Endothelial cell of umbilical vein (primary cell): Measurements from ENCODE around the gene CDK9. TPM values are rescaled to one million over a fixed set of nuclear protein-coding genes. Genes with fewer than 3 reads are reported as not detected.
"Not testable (repeated sequence)": the region's sequence is repeated elsewhere in the genome, so short reads cannot be mapped to it uniquely, and the experiment has no call there.

Source experiments
- BruUV-seq: library from RNA; stranded (reverse); fragments of 400-500 nt; replicated peaks from 2 replicates; lab custom pipeline; 2021; lab: Mats Ljungman, UMichigan
- CTCF ChIA-PET: fragments of 300-600, 350-600 bp; sonication (Branson Sonifier 250); formaldehyde crosslinking; loops from one replicate; lab custom pipeline; 2021; ENCODE audit warnings: antibody characterized with exemption, inconsistent platforms; lab: Charles Lee
- POLR2A ChIA-PET: fragments of 300-600, 350-600 bp; sonication (Branson Sonifier 250); formaldehyde crosslinking; loops from one replicate; lab custom pipeline; 2021; ENCODE audit warnings: antibody characterized with exemption, inconsistent platforms; lab: Charles Lee
- DNase-seq: peaks from one replicate; pipeline ENCODE4 v3.0.0-alpha.2; 2011; ENCODE audit warnings: low read depth, low spot score
- FAIRE-seq: peaks from 2 replicates; lab custom pipeline; 2011; peaks lifted over from hg19 to GRCh38; lab: Jason Lieb, UNC
- H2AFZ ChIP-seq: 2 replicates; pipeline ENCODE4 v1.6.0; 2012; ENCODE audit warnings: low read depth, low read length, control low read depth, inconsistent platforms
- H3K27ac ChIP-seq: 2 replicates; pipeline ENCODE4 v1.5.1; 2011; ENCODE audit warnings: low read depth, mild to moderate bottlenecking, control low read depth, low read length, moderate library complexity; ENCODE audit not compliant: insufficient read depth
- H3K27me3 ChIP-seq, 2 experiments: 2 replicates each; pipeline versions ENCODE4 v1.6.0 to v1.6.1; 2011; ENCODE audit warnings: low read length in 2 of 2, mixed read lengths in 1 of 2; ENCODE audit not compliant: control insufficient read depth in 2 of 2, insufficient read depth in 2 of 2
- H3K36me3 ChIP-seq, 2 experiments: 2 replicates in 1 of 2; 3 replicates in 1 of 2; pipeline ENCODE4 v1.5.1; 2011; ENCODE audit warnings: low read length in 2 of 2, mild to moderate bottlenecking in 1 of 2, moderate library complexity in 1 of 2; ENCODE audit not compliant: control insufficient read depth in 2 of 2, insufficient read depth in 2 of 2; ENCODE audit errors: extremely low read depth in 1 of 2
- H3K4me1 ChIP-seq: 3 replicates; pipeline ENCODE4 v1.5.1; 2011; ENCODE audit warnings: mild to moderate bottlenecking, low read length; ENCODE audit not compliant: control insufficient read depth, insufficient read depth; ENCODE audit errors: extremely low read depth
- H3K4me2 ChIP-seq: 2 replicates; pipeline ENCODE4 v1.6.1; 2011; ENCODE audit warnings: low read length, control low read depth, mixed read lengths; ENCODE audit not compliant: insufficient read depth
- H3K4me3 ChIP-seq, 3 experiments: fragments of 200-600 bp in 1 of 3; sonication (generic), shearing (Covaris generic) in 1 of 3; replicated peaks in 1 of 3; 2 replicates each; pipeline ENCODE4 v1.5.1; 2011 to 2016; ENCODE audit warnings: control low read depth in 3 of 3, low read length in 3 of 3, mild to moderate bottlenecking in 2 of 3, inconsistent platforms in 1 of 3, low read depth in 1 of 3, moderate library complexity in 1 of 3; ENCODE audit not compliant: insufficient read depth in 1 of 3
- H3K79me2 ChIP-seq: 2 replicates; pipeline ENCODE4 v1.6.0; 2012; ENCODE audit warnings: low read length, inconsistent platforms; ENCODE audit not compliant: control insufficient read depth, insufficient read depth
- H3K9ac ChIP-seq: replicated peaks from 2 replicates; pipeline ENCODE3; 2011; ENCODE audit warnings: low read length, control low read depth; ENCODE audit not compliant: insufficient read depth; ENCODE audit errors: extremely low read depth
- H3K9me1 ChIP-seq: replicated peaks from 3 replicates; pipeline ENCODE4 v1.6.0; 2011; ENCODE audit warnings: mild to moderate bottlenecking, low read length; ENCODE audit not compliant: control insufficient read depth, insufficient read depth; ENCODE audit errors: extremely low read depth
- H3K9me3 ChIP-seq: replicated peaks from 2 replicates; pipeline ENCODE4 v1.5.1; 2012; ENCODE audit warnings: low read length, inconsistent platforms; ENCODE audit not compliant: control insufficient read depth, insufficient read depth
- H4K20me1 ChIP-seq: replicated peaks from 2 replicates; pipeline ENCODE3; 2011; ENCODE audit warnings: mild to moderate bottlenecking, low read length; ENCODE audit not compliant: control insufficient read depth, insufficient read depth; ENCODE audit errors: extremely low read depth
- JUN ChIP-seq: IDR thresholded peaks from 2 replicates; pipeline ENCODE4 v1.6.1; 2011; ENCODE audit warnings: borderline replicate concordance, low read depth; ENCODE audit not compliant: insufficient read length, insufficient read depth
- MAX ChIP-seq: IDR thresholded peaks from 2 replicates; pipeline ENCODE4 v1.6.1; 2011; ENCODE audit not compliant: insufficient read depth, insufficient read length
- MYC ChIP-seq: IDR thresholded peaks from one replicate; pipeline ENCODE4 v1.6.1; 2011; ENCODE audit warnings: mild to moderate bottlenecking, low read depth, low read length
- dilution Hi-C: fragments of 300-500 bp; cut with MboI; formaldehyde crosslinking; loops from one replicate; pipeline ENCODE4 v1.15.0; 2019; ENCODE audit warnings: low sequenced_read_pairs; ENCODE audit not compliant: extremely low pct_ligation_motif_present
- intact Hi-C: fragments of 100-400 bp; cut with micrococcal nuclease; formaldehyde crosslinking; loops from one replicate; pipeline ENCODE4 v1.10.0; 2022
- polyA plus RNA-seq, 4 experiments: library from polyadenylated mRNA; depleted of rRNA in 3 of 4; stranded (reverse) in 3 of 4; unstranded in 1 of 4; fragments of >200 nt; gene quantifications; 2 replicates each; pipeline versions ENCODE4 v1.2.1 to v1.2.3, GENCODE V29; 2011 to 2012; ENCODE audit warnings: missing spikeins in 1 of 4
- total RNA-seq: library from RNA; stranded (reverse); gene quantifications from 2 replicates; pipeline ENCODE4 v1.2.3, GENCODE V29; 2021

The CDK9 gene
- total and polyA plus RNA-seq, 2 donors (not counting 3 experiments of a cell fraction or from before 2014, with no cell fraction given), result 92.2 to 124 TPM

GRCh38 chr9:127780126-127780885, 5.5 kb upstream of the CDK9 start:
- Histone ChIP-seq H3K4me2 (no peak overlapping the region), H3K9me1 (no peaks in the 10 kb centered on the region), H3K4me3 (no peak overlapping the region), H3K79me2 (no peaks in the 10 kb centered on the region), H3K27ac (no peak overlapping the region), H3K9ac (no peak overlapping the region), H3K4me1 (peaks cover 34% of the 10 kb centered on the region), H3K9me3 (no peaks in the 10 kb centered on the region), H4K20me1 (no peaks in the 10 kb centered on the region), H3K27me3 (no peaks in the 10 kb centered on the region), H3K36me3 (no peaks in the 10 kb centered on the region), H2AFZ (no peak overlapping the region)
- no TSS peak for BruUV-seq
- dilution Hi-C loops, result no loop called here
- TF ChIP-seq MAX (no peak), MYC (no peak), JUN (no peak)
- DNase-seq, result no peak
- CTCF ChIA-PET, result interaction anchor here (1.5 to 8.8 kb wide), 2 partner anchors 14 to 46 kb away, joined by 6 to 167 read pairs; partner anchors contain the start of gene TOR2A
- intact Hi-C loops, result no loop called here
- FAIRE-seq, result no peak
- POLR2A ChIA-PET, result no interaction called here

- H3K79me2 ChIP-seq, H3K27ac ChIP-seq, DNase-seq, intact Hi-C loops, H3K9me3 ChIP-seq, H3K9me1 ChIP-seq, H3K4me3 ChIP-seq, dilution Hi-C loops, H2AFZ ChIP-seq, H3K4me2 ChIP-seq, H3K9ac ChIP-seq, BruUV-seq, FAIRE-seq, H4K20me1 ChIP-seq, POLR2A ChIA-PET, H3K36me3 ChIP-seq, H3K27me3 ChIP-seq: not testable (repeated sequence)
- CTCF ChIA-PET, result interaction anchor here (1.5 to 8.8 kb wide), 2 partner anchors 15 to 46 kb away, joined by 6 to 167 read pairs; partner anchors contain the start of gene TOR2A
- peaks cover 34% of the 10 kb centered on the region for H3K4me1 ChIP-seq
These were observed 4.9 kb upstream of the CDK9 start for GRCh38 chr9:127780909-127781308.
